Astrocyte (in vitro differentiated cells and primary cell): Measurements from ENCODE around the gene SEC24D.
"Not testable (repeated sequence)": the region's sequence is repeated elsewhere in the genome, so short reads cannot be mapped to it uniquely, and the experiment has no call there.

ENCODE experiments used
- EZH2 ChIP-seq: IDR thresholded peaks from 2 replicates; pipeline ENCODE4 v1.6.1; 2012; ENCODE audit warnings: mild to moderate bottlenecking, low read length, inconsistent platforms; ENCODE audit not compliant: insufficient read depth
- TF ChIP-seq, protein P1 (sequence below): IDR thresholded peaks from 2 replicates; pipeline ENCODE4 v1.5.1; 2011; ENCODE audit warnings: low read depth, mild to moderate bottlenecking, inconsistent platforms, low read length, moderate library complexity; ENCODE audit not compliant: insufficient read depth

DNA sequence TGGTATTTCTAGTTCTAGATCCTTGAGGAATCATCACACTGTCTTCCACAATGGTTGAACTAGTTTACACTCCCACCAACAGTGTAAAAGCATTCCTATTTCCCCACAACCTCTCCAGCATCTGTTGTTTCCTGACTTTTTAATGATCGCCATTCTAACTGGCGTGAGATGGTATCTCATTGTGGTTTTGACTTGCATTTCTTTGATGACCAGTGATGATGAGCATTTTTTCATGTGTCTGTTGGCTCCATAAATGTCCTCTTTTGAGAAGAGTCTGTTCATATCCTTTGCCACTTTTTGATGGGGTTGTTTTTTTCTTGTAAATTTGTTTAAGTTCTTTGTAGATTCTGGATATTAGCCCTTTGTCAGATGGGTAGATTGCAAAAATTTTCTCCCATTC, 58.3 kb downstream of the SEC24D start:
- TF ChIP-seq, protein P1, sequence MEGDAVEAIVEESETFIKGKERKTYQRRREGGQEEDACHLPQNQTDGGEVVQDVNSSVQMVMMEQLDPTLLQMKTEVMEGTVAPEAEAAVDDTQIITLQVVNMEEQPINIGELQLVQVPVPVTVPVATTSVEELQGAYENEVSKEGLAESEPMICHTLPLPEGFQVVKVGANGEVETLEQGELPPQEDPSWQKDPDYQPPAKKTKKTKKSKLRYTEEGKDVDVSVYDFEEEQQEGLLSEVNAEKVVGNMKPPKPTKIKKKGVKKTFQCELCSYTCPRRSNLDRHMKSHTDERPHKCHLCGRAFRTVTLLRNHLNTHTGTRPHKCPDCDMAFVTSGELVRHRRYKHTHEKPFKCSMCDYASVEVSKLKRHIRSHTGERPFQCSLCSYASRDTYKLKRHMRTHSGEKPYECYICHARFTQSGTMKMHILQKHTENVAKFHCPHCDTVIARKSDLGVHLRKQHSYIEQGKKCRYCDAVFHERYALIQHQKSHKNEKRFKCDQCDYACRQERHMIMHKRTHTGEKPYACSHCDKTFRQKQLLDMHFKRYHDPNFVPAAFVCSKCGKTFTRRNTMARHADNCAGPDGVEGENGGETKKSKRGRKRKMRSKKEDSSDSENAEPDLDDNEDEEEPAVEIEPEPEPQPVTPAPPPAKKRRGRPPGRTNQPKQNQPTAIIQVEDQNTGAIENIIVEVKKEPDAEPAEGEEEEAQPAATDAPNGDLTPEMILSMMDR, result not testable (repeated sequence)
- not testable (repeated sequence) for TF ChIP-seq EZH2
